Limb (tissue), 2 donors: ENCODE measurements around the gene NR6A1.

Experiments used
- DNase-seq, 2 donors: peaks; one replicate each; pipeline ENCODE4 v3.0.0-alpha.2; 2016; ENCODE audit errors: extremely low spot score in 2 of 2

The NR6A1 gene

GRCh38 chr9:124730772-124731171 lies 40.3 kb downstream of the NR6A1 start:
- no peak for DNase-seq

- DNase-seq, result no peak
These were observed 44.2 kb downstream of the NR6A1 start for GRCh38 chr9:124726886-124727285.

GRCh38 chr9:124725068-124725452 lies 46.1 kb downstream of the NR6A1 start:
- DNase-seq, result no peak

- no peak for DNase-seq
These were observed 46.6 kb downstream of the NR6A1 start for GRCh38 chr9:124724415-124725067.

DNA sequence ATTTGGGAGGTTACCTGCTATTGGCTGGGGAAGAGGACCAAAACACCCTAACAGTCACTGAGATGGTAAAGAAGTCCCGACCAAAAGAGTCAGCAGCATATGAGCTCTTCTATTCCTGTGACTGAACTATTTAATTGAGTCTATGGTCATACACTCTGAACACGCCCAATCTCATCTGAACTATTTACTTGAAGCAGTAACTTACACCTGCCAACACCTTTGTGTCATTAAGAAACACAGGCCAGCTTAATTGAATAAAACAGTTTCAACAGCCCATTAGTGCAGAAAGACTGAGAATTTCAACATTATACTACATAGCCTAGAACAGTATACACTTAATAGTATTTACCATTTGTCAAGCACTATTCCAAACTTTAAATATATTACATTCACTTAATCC lies 47.8 kb downstream of the NR6A1 start:
- no peak for DNase-seq

DNA sequence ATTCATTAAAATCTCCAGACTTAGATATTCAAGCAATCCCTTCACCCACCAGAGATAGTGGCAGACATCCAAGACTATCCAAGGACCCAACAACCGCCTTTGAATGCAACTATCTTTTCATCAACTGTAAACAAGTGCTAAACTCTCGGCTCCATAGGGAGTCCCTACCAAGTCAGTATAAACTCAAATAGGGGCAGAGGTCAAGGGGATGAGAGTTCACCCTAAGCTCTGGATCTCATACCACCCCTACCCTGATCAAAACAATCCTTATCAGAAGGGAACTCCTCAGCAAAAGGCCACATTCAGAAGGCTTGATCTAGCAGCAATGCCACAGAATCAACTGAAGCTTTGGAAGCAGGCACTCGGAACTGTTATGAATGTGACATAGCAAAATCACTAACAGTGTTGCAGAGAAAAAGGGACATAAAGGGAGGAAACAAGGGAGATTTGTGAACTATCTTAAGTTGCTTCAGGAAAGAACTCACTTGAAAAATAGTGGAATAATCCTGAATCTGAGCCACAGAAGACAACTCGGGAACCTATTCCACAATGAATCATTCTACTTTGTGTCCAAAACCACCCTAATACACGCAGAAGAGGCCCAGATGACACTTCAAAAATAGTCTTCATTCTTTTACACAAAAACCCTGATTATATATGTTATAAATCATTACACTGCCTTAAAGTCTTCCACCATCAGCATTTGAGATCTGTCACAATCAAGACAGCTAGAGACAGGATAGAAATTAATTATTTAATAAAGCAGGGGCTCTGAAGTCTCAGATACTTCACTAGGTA lies 49.8 kb downstream of the NR6A1 start:
- DNase-seq, result no peak

GRCh38 chr9:124720429-124721108 lies 50.5 kb downstream of the NR6A1 start:
- DNase-seq, result no peak

- DNase-seq, result no peak
These were observed 52.2 kb downstream of the NR6A1 start for GRCh38 chr9:124718928-124719327.

- no peak for DNase-seq
These were observed 53.5 kb downstream of the NR6A1 start for GRCh38 chr9:124717597-124717996.

- DNase-seq, result no peak
These were observed 54.3 kb downstream of the NR6A1 start for GRCh38 chr9:124716808-124717207.

DNA sequence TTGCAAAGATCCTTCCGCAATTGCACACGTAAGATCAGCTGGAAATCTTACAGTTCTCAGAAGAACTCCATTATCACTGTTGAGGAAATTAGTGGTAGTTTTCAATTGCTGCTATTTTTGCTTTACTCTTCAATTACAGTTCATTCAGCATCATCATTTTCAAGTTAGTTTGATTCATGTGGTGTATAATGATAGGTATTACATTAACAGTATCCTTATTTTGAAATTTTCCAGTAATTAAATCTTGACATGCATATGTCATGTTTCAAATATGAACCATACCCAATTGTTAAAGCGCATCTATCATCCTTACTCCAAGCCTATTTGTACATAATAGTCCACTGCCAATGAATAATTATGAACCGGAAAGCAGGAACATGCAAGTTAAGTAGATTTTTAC lies 60.3 kb downstream of the NR6A1 start:
- DNase-seq, result no peak

DNA sequence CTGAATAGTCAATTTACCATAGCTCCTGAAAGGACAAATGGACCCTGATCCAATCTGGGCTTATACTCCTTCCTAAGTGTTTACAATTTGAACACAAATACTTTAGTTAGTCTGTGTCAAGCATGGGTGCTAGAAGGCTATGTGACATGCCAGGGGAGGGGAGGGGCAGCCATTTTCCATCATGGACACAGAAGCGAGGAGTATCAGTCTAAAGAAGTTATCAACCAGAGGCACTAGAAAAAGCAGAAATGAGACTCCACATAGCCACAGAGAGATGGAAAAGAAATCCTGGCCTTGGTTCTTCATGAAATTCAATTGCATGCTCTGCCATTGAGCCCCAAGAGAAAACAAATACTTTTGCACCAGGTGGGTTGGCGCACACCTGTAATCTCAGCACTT lies 61.8 kb downstream of the NR6A1 start:
- no peak for DNase-seq

DNA sequence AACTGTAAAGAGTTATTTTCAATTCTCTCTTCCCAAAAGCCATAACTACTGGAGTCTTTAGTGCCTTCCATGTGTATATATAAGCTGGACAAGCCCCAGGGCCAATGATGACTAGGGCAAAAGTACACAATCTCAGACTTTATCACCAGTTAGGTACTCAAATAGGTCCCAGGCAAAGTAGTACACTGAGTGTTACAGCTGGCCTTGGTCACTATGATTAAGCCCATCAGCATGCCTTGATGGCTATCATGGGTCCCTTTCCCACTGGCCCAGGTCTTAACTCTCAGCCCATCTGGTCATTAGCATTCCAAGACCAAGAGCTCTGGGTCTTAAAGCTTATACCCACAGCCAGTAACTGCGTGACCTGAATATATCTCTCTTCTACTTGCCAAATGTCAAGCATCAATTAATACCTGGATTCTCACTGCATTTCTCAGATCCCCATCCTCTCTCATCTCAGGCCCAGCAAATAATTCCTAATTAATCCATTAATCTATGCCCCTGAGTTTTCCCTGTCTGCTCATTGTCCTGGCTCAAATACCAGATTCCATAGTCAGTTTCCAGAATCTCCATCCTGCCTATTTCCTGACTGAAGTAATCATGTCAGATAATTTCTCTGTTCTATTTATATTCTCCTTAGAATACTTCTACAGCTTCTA lies 62.3 kb downstream of the NR6A1 start:
- DNase-seq, result no peak

- no peak for DNase-seq
These were observed 63.0 kb downstream of the NR6A1 start for GRCh38 chr9:124708074-124708473.

- no peak for DNase-seq
These were observed 63.4 kb downstream of the NR6A1 start for GRCh38 chr9:124707666-124708065.

DNA sequence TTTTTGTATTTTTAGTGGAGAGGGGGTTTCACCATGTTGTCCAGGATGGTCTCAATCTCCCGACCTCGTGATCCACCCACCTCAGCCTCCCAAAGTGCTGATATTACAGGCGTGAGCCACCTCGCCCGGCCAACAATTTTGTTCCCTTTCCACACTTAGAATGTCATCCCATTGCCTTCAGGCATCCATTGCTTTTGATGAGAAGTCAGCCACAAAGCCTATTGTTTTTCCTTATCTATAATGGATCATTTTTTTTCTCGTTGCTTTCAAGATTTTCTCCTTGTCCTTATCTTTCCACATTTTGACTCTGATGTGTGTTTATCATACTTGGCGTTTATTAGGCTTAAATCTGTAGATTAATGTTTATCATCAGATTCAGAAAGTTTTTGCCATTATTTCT lies 64.4 kb downstream of the NR6A1 start:
- no peak for DNase-seq

DNA sequence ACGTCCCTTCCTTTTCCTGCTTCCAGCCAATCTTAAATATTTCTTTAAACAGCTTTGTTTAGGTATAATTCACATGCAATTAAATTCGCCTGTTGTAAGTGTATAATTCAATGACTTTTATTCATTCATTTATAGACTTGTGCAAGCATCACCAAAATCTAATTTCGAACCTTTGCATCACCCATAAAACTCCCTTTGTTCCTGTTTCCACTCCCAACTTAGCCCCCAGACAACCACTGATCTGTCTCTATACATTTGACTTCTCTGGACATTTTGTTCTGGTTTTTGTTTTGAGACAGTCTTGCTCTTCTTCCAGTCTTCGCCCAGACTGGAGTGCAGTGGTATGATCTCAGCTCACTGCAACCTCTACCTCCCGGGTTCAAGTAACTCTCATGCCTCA lies 71.5 kb downstream of the NR6A1 start:
- no peak for DNase-seq

GRCh38 chr9:124698265-124698664 lies 72.8 kb downstream of the NR6A1 start:
- no peak for DNase-seq

- DNase-seq, result no peak
These were observed 73.5 kb downstream of the NR6A1 start for GRCh38 chr9:124697326-124698200.

GRCh38 chr9:124696101-124696500 lies 75.0 kb downstream of the NR6A1 start:
- no peak for DNase-seq

- DNase-seq, result no peak
These were observed 75.7 kb downstream of the NR6A1 start for GRCh38 chr9:124695280-124695890.
